ENCODE measurements around the gene SYNGR3.

Gene SYNGR3

GRCh38 chr16:1944612-1945199 lies 45.1 kb upstream of the SYNGR3 start:
- TF ChIP-seq CTCF (IDR thresholded peaks at IDR 0.05; ENCODE audit: borderline replicate concordance, insufficient read depth, low read depth, low read length), result no peak
- H3K4me3 ChIP-seq (ENCODE audit: low read depth, low read length), result no peak overlapping the region

- no peak for TF ChIP-seq CTCF (IDR thresholded peaks at IDR 0.05; ENCODE audit: borderline replicate concordance, insufficient read depth, low read depth, low read length)
- no peak overlapping the region for H3K4me3 ChIP-seq (ENCODE audit: low read depth, low read length)
Observed at GRCh38 chr16:1945559-1946391, 44.0 kb upstream of the SYNGR3 start.

- H3K4me3 ChIP-seq (ENCODE audit: low read depth, low read length), result no peak overlapping the region
- 0 out of 2 replicates have a peak, but pooled peaks have one; percentile 3 for TF ChIP-seq CTCF (IDR thresholded peaks at IDR 0.05; ENCODE audit: borderline replicate concordance, insufficient read depth, low read depth, low read length)
Observed at GRCh38 chr16:1946495-1947368, 43.0 kb upstream of the SYNGR3 start.

- no peak overlapping the region for H3K4me3 ChIP-seq (ENCODE audit: low read depth, low read length)
- no peak for TF ChIP-seq CTCF (IDR thresholded peaks at IDR 0.05; ENCODE audit: borderline replicate concordance, insufficient read depth, low read depth, low read length)
Observed at GRCh38 chr16:1947369-1947670, 42.5 kb upstream of the SYNGR3 start.

- H3K4me3 ChIP-seq (ENCODE audit: low read depth, low read length), result no peak overlapping the region
- no peak for TF ChIP-seq CTCF (IDR thresholded peaks at IDR 0.05; ENCODE audit: borderline replicate concordance, insufficient read depth, low read depth, low read length)
Observed at GRCh38 chr16:1949507-1949906, 40.3 kb upstream of the SYNGR3 start.

GRCh38 chr16:1950047-1950446 lies 39.7 kb upstream of the SYNGR3 start:
- TF ChIP-seq CTCF (IDR thresholded peaks at IDR 0.05; ENCODE audit: borderline replicate concordance, insufficient read depth, low read depth, low read length), result no peak
- H3K4me3 ChIP-seq (ENCODE audit: low read depth, low read length), result no peak overlapping the region

All from GM12875 (cell line).